ENCODE results near the gene KANK4.

GRCh38 chr1:62367005-62367557, 47.8 kb upstream of the KANK4 start:
- TF ChIP-seq, protein P1, sequence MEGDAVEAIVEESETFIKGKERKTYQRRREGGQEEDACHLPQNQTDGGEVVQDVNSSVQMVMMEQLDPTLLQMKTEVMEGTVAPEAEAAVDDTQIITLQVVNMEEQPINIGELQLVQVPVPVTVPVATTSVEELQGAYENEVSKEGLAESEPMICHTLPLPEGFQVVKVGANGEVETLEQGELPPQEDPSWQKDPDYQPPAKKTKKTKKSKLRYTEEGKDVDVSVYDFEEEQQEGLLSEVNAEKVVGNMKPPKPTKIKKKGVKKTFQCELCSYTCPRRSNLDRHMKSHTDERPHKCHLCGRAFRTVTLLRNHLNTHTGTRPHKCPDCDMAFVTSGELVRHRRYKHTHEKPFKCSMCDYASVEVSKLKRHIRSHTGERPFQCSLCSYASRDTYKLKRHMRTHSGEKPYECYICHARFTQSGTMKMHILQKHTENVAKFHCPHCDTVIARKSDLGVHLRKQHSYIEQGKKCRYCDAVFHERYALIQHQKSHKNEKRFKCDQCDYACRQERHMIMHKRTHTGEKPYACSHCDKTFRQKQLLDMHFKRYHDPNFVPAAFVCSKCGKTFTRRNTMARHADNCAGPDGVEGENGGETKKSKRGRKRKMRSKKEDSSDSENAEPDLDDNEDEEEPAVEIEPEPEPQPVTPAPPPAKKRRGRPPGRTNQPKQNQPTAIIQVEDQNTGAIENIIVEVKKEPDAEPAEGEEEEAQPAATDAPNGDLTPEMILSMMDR (IDR thresholded peaks at IDR 0.05): no peak
- TF ChIP-seq EZH2 (IDR thresholded peaks at IDR 0.05; ENCODE audit: borderline replicate concordance, insufficient read depth, low read depth, low read length, poor library complexity, severe bottlenecking): no peak

Data from B cell (primary cell).